HG03103 (cell line): Measurements from ENCODE around the gene DHX32.
"Not testable (repeated sequence)": the region's sequence is repeated elsewhere in the genome, so short reads cannot be mapped to it uniquely, and the experiment has no call there.

Source experiments
- ATAC-seq: cut with Tn5 transposase; IDR thresholded peaks from one replicate; pipeline ENCODE4 v1.9.1; 2021; ENCODE audit warnings: low read depth; ENCODE audit not compliant: unreplicated experiment

The DHX32 gene

DNA sequence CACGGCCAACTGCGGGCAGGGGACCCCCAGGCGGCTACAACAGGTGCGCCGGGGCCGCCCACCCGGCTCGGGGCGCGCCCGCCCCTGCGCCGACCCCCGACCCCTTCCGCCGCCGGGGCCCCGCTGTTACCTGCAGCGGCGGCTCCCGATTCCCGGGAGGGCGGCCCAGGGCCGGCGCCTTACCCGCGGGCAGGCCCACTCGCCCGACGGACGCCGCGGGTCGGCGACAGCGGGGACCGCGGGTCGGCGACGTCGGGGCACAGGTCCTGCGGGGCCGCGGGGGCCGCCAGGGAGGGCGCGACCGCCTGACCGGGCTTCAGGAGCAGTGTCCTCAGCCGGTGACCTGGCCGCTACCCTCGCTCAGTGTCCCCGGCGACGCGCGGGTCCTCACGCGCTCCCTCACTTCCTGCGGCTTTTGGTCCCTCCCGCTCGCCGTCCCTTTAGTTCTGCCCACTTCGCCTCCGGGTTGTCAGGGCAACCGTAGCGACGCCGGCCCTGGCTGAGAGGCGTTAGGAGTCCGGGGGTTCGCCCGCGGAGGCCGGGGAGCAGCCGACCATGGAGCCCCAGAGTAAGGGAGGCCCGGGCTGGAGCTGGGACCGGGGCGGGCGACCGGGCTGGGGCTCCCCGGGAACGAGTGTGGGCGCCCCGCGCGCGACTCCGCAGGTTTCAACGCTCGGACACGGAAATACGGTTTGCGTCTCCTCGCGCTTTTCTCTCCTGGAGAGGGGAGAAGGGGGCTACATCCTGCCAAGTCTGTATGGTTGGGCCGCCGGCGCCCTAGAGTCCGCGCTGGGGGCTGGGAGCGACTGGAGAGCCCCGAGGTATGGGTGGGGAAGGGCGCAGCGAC is 15.2 kb upstream of the DHX32 start, which contains the start of gene FANK1:
Gene FANK1, plus strand, starts transcription at position 477 of the 847 bp plus-strand sequence. Its CDS starts 79 bp downstream, at position 556.
- peak; percentile 87 for ATAC-seq

DNA sequence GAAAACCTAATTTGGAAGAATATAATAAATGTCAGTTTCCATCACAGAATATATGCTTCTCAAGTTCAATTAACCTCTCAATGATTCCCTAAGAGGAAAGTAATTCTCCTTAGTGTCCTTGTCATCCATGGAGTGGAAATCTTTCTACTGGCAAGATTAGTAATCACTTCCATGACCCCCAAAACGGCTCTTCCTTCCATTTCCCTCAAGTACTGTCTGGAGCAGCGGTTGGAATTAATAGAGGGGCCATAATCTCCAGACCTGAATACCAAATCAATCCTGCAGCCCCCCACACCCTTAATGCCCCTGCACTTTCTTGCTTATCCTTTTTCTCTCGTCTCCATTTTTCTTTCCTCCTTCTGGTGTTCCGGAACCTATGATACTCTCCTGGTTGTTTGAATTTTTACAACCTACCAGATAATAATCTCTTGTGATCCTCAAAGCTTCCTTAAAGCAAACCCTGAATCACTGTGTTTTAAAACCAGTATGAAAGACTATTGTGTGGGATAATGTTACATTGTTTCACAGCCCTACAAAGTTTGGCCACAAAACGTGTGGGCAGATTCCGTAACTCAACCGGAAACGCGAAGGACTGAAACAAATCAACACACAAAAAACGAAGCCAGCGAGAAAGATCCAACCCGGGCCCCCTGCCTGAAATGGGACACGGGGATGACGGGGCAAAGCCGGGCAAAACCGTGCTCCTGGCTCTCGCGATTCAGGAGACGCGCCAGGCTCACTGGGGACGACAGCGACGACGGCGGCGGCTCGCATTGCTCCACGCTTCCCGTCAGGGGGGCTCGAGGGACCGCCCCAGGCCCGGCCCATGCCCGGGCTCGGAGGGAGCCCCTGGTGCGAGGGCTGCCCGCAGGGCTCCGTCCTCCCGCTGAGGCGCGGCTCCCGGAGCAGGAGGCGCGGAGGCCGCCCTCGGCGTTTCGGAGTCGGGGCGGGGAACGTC is 14.3 kb upstream of the DHX32 start:
- peak; percentile 42 for ATAC-seq

DNA sequence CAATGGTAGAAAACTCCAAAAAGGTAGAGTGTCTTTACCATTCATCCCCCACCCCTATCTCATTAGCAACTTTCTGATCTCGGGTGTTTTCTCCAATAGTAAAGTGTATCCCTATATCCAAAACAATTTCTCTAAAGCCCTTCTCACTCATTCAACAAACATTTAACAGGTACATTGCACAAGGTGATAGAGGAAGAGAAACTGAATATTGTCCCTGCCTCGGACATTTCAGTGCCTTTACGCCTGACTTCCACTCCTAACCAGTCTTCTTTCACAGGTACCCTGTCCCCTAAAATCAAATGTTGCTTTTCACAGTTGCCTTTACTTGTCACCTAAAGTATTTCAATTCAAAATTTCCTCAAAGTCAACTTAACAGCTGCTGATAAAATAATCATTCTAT is 13.1 kb upstream of the DHX32 start:
- not testable (repeated sequence) for ATAC-seq

DNA sequence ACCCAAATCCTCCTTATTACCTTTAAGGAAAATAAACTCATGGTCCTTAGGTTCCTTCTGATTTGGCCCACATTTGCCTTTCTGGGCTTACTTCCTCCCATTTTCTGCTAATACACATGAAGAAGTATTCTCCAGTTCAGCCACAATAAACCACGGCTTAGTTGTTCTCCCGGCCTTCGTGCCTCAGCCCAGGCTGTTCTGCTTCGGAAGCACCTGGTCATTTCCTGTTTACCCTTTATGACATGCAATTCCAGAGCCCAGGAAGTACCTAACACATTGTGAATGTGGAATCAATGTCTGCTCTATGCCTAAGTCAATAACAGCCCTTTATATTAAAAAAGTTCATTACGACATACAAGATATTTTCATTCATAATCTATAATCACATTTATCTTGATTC is 11.3 kb upstream of the DHX32 start:
- not testable (repeated sequence) for ATAC-seq

DNA sequence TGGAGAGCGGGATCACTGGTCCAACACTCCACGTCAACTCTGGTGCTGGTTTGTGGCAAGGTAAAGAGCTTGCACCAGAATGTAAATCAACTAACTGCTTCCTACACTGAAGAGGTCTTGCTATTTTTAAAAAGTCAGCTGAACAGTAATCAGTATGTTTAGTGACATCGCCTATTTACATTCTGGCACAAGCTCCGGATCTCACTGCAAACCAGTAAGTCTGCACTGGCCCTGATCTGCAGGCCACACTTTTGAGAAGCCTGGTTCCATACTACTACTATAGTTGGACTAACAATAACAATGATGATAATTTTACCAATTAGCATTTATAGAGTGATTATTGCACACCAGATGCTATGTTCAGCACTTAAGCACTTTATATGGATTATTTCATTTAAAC is 8.3 kb upstream of the DHX32 start:
- not testable (repeated sequence) for ATAC-seq

DNA sequence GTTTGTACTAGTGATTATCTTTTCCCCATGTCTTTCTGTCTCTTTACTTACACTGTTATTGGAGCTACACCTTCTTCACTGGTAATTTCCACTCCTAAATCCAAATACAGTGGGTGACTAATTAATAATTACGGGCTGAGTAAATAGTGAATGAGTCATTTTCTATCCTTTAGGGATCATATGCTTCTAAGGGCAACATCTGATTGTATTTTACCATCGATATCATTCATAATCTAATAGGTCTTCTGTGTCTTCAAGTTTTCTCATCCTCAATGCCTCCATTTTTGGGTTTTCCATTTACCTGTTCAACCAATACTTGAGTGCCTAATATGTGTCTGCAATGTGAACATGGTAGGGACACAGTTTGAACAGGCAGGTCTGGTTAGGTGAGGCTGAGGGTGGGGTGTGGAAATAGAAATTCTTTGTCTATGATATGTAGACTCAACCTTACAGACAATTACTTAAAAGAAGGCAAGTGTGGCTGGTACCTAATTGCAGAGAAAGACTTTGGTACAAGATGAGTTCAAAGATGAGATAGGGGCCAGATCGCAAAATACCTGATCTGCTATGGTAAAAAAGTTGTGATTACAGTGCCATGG is 5.9 kb upstream of the DHX32 start:
- no peak for ATAC-seq

DNA sequence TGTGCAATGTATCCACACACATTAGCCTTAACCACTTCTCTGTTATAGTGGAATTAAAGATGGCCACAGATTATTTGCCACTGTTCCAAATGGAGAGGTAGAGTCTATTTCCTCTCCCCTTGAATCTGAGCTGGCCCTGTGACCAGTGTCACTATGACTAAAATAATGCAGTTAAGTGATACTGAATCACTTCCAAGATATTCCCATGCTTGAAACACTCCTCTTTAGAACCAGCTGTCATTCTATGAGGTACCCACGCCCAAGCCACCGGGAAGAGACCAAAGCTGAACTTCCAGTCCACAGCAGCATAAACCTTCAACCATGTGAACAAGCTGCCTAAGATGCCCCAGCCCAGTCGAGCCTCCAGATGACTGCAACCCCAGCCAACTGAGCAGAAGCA is 2.1 kb upstream of the DHX32 start:
- no peak for ATAC-seq

DNA sequence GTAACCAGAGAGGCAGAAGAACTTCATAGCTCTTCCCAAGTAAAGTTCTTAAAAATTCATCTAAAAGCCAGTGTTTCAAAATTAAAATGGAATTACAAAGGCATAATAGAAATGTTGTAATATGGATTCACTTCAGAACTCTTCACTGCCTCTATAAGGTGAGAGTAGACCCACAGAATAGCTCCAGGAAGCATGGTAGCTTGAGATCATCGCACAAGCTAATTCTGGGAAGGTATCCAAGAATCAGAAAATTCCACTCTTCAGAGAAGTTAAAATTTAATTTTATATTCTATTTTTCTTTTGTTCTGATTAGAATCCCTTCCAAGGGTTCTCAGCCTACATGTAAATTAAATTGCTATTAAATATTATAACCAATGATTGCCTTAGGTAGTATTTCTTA is 1.5 kb upstream of the DHX32 start:
- ATAC-seq: no peak

DNA sequence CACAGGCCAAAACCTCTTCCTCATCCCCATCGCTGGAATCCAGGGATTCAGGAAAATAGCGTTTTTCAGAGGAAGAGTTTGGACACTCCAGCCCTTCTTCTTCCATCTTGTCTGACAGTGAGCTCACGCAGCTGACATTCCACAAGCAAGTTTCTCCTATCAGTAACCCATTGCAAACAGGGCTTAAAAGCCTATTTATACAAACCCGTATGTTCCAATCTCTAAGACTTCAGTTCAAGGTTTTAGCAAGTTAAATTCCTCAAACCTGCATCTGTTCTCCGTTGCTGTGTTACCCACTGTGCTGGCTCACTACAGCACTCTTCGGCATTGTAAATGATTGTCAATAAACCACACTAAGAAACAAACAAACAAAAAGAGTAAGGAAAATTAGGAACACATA is 373 bp downstream of the DHX32 start:
- ATAC-seq: no peak

DNA sequence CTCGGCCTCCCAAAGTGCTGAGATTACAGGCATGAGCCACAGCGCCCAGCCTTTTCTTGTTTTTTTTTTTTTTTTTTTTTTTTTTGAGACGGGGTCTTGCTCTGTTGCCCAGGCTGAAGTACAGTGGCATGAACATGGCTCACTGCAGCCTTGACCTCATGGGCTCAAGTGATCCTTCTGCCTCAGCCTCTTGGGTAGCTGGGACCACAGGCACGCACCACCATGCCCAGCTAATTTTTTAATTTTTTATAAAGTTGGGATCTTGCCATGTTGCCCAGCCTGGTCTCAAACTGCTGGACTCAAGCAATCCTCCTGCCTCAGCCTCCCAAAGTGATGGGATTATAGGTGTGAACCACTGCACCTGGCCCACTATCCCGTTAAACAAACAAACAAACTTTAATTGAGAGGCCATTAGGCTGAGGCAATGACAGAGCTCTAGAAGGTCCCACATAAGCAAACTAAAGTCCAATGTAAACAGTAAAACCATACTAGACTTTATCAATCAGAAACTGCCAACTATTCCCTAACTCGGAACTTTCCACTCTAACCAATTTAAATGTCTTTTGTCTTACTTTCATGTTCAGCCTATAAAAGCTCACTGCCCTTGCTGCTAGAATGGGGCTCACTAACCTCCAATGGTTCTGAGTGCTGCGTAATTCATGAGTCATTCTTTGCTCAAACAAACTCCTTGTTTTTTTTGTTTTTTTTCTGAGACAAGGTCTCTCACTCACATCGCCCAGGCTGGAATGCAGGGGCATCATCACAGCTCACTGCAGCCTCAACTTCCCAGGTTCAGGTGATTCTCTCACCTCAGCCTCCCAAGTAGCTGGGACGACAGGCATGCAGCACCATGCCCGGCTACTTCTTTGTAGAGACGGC is 1.9 kb downstream of the DHX32 start:
- no peak for ATAC-seq

DNA sequence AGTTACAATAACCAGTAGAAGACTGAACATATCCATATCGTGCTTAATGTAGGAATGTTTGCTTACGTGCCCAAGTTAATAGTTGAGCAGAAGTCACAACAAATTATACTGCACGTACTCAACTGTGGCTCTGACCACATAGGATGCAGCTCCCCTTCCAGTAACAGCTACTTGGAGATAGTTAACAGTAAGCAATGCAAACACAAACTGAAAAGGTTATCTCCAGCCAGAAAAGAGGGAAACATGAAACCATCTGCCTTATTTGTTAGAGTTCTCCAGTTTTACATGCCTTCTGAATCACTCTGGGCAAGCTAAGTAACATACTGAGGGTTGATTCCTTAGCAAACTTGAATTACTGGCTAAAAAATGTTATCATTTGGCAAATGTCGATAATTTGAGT is 9.8 kb downstream of the DHX32 start:
- ATAC-seq: no peak

DNA sequence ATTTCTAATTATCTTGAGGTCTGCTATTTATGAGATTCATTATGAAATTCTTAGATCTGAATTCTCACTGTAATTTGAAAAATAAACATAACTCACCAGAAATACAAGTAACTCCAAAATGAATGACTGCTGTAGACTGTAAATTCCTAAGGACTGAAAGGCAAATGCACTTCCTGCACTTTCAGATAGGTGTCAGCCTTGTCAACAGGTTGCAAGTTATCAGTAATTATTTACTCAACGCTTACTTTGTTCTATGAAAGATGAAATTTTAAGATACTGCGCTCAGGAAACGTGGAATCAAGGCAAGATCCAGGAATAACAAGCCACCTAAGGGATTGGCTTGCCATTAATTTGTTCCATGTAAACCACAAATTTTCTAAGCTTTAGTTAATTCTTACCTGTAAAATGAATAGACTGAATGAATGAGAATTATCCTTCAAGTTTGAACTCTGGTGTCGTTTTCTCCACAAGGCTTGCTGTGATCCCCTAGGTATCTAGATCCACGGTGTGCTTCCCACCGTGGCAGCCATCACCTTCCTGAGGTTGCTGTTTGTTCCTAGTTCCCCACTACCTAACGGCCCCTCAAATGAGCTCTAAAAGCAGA is 12.6 kb downstream of the DHX32 start:
- ATAC-seq: no peak

DNA sequence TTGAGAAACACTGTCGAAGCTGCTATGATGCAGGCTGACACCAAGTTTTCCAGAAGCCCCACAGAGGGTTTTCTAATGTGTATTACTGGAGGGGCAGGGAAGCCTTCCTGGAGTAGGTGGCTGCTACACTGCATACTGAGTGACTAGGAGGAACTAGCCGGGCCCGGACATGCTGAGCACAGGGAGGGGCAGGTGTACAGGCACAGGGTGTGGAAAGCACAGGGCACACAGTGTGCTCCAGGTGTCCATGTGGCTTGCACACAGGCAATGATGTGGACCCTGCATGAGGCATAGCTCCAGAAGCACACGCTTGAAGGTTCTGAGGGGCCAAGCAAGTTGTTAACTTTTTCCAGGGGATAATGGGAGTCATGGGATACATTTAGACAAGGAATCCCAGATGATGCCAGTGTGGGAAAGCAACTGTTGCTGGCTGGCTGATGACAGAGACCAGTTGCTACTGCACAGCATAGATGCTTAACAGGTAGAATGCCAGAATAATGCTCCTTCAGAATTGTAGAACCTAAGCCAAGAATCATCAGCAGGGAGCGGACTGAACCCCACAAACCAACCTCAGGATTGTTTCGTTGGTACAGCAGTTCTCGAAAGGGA is 14.6 kb downstream of the DHX32 start:
- ATAC-seq: no peak

DNA sequence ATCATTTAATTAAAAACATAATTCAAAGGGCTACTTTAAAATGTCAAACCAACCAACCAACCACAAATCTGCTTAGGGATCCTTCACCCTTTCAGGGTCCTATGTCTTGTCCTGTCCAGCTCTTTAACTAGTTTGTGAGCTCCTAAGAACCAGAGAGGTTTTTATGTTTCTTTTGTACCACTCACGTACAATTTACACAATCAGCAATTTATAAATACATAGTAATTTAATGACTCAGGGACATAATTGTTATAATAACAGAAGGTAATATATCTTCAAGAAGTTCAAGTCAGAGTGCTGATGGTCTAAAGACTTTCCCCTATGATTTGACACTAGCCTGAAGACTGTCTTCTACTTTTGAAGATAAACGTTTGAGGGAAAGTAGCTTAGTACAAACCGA is 16.0 kb downstream of the DHX32 start:
- no peak for ATAC-seq

DNA sequence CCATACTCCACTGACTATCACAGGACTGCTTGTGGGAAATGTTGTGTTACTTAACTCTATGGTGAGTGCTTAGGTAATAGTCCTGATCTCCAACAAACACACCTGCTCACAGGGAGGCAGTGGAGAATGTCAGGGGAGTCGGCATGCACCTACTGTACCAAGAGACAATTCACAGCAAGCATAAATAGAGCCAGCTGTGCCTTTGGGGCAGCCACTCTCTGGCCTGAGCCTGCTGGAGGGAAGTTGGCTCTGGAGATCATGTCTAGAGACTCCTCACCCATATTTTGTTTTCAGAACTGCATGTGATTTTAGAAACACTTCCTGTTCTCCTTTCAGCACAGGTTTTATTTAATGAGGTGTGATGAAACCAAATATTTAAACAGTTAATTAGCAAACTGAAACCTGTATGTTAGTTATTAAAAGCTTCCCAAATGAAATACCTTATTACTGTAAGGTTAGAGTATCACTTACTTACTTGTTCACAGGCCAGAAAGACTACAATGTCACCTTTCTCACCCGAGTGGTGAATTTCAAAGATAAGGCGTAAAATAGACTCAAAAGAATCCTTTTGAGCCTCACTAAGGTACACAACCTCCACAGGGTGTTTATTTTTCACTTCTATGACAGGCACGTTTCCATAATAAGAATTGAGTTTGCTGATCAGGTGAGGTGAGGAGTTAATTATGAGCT is 21.8 kb downstream of the DHX32 start:
- ATAC-seq: no peak

DNA sequence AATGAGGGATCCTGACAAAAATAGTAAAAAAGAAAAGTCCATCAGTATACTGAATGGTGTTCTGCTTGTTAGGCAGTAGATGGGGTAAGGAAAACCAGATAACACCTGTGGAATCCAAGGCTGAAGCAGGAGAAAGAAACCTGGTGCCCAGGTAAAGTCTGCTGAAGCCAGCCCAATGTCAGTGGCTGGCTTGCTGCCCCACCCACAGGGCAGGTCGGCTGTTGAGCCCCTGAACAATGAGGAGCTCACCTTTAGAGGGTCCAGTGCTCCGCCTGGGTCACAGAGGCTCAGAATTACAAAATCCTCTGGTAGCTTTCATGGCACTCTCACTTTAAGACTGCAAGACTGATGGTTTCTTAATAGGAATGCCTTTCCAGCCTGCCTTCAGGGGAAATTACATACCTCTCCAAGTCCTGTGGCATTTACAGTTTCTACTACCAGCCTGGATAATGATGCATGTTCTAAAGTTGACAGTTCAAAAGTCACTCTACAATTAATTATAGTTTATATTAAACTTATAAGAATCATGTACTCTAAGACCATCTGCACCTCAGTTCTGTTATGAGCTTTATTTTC is 23.8 kb downstream of the DHX32 start:
- ATAC-seq: no peak

DNA sequence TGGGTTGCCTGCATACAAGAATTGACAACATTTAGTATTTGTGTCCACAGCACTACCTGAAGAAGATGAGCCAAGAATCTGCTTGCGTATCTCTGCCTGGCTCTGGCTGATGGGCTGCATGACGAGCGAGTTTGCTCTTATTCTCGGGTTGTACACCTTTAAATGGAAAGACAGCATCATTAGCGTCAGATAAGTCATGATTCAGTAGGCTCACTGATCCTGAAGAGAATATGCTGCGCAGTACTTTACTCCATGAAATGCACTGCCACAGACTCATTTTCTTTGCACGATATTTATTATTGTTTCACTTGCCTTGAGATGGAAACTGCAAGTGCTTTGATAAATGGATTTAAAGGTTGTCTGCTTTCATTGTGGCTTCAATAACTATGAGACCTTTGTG is 28.6 kb downstream of the DHX32 start:
- ATAC-seq: no peak
